Astrocyte of the spinal cord (primary cell): ENCODE results near the gene MTA1.

Experiments used
- DNase-seq: peaks from one replicate; pipeline ENCODE4 v3.0.0; 2011; ENCODE audit warnings: low read depth, low spot score
- H3K4me3 ChIP-seq: 2 replicates; pipeline ENCODE4 v1.5.1; 2011; ENCODE audit warnings: low read depth, mild to moderate bottlenecking, low read length, moderate library complexity
- CTCF ChIP-seq: IDR thresholded peaks from 2 replicates; pipeline ENCODE4 v1.5.1; 2012; ENCODE audit warnings: low read depth, mild to moderate bottlenecking, low read length, inconsistent platforms
- in situ Hi-C: cut with HindIII; loops from 2 replicates; pipeline ENCODE4 v1.10.0; 2017; ENCODE audit warnings: low sequenced_read_pairs

The MTA1 gene

DNA sequence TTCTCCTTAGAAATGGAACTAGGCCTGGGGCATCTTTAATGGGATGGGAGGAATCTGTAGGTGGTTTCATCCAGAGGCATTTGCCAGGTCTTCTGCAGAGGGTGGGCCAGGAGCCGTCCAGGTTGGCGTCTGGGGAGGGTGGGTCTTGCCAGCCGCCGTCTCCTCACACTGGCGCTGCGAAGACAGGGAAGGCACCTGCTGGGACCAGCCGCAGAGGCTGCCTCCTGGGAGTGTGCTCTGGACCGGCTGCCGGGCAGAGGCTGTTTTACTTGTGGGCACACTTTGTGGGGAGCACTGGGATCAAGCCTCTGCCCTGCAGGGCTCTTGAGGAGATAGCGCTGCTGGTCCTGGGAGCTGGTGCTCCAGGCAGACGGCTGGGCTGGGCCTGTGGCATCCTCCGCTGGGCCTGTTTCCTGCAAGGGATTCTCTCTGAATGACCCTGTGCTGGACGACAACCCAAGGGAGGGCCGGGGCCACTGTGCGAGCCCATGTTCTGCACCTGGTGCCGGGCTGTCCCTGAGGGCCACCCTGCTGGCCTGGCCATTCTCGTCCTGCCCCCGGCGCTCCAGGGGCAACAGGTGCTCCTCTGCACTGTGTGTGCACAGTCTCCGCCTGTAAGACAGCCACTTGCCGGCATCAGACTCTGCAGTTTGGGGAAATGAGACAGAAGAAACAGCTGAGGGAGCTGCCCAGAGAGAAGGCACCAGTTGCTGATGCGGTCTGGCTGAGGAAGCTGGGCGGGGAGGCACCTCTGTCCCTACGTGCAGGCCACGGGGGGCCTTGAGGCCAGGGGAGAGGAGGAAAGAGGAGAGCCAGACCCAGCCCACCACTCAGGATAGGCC, 31.3 kb upstream of the MTA1 start:
- in situ Hi-C loops = no loop called here
- no peak for DNase-seq
- TF ChIP-seq CTCF = no peak
- no peak overlapping the region for H3K4me3 ChIP-seq

- DNase-seq = no peak
- no peak for TF ChIP-seq CTCF
- H3K4me3 ChIP-seq = no peak overlapping the region
- in situ Hi-C loops = no loop called here
Measured at GRCh38 chr14:105388976-105389375, 30.7 kb upstream of the MTA1 start.

- no peak for DNase-seq
- in situ Hi-C loops = no loop called here
- H3K4me3 ChIP-seq = no peak overlapping the region
- TF ChIP-seq CTCF = no peak
Measured at GRCh38 chr14:105389534-105389933, 30.1 kb upstream of the MTA1 start.

- H3K4me3 ChIP-seq = no peak overlapping the region
- DNase-seq = no peak
- in situ Hi-C loops = no loop called here
- TF ChIP-seq CTCF = no peak
Measured at GRCh38 chr14:105389976-105390848, 29.4 kb upstream of the MTA1 start.

GRCh38 chr14:105390849-105391500, 28.7 kb upstream of the MTA1 start:
- no peak for TF ChIP-seq CTCF
- no peak for DNase-seq
- in situ Hi-C loops = no loop called here
- H3K4me3 ChIP-seq = no peak overlapping the region

DNA sequence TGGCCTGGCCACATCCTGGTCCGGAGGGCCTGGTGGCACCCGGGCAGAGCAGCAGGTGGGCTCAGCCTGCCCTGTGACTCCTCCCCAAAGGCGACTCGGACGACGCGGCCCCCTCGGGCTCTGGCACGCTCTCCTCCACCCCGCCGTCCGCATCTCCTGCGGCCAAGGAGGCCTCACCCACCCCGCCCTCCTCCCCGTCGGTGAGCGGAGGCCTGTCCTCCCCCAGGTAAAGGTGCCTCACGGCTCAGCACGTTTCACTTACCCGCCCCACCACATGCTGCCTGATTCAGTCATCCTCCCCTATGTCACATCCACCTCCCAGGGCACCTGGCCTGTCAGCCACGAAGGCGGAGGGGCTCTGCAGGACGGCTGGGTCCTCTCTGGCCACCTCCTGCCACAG, 28.1 kb upstream of the MTA1 start:
- in situ Hi-C loops = no loop called here
- no peak for TF ChIP-seq CTCF
- no peak overlapping the region for H3K4me3 ChIP-seq
- DNase-seq = no peak
